Neural crest cell (in vitro differentiated cells): ENCODE measurements around the gene MDP1. TPM values are rescaled to one million over a fixed set of nuclear protein-coding genes. Genes with fewer than 3 reads are reported as not detected.

Experiments used
- DNase-seq: peaks from one replicate; pipeline ENCODE4 v3.0.0; 2021; ENCODE audit warnings: low read depth, mixed read lengths, low spot score
- H3K27ac Mint-ChIP-seq: one replicate; pipeline ENCODE4 v1.8.0; 2021; ENCODE audit warnings: mild to moderate bottlenecking, mixed read lengths; ENCODE audit not compliant: unreplicated experiment
- H3K27me3 Mint-ChIP-seq: 2 replicates; pipeline ENCODE4 v1.8.0; 2021; ENCODE audit warnings: low read depth, mild to moderate bottlenecking, mixed read lengths
- H3K36me3 Mint-ChIP-seq: 2 replicates; pipeline ENCODE4 v1.8.0; 2021; ENCODE audit warnings: low read depth, mild to moderate bottlenecking, mixed read lengths
- H3K4me1 Mint-ChIP-seq: 2 replicates; pipeline ENCODE4 v1.8.0; 2021; ENCODE audit warnings: mixed read lengths
- H3K4me3 Mint-ChIP-seq: one replicate; pipeline ENCODE4 v1.8.0; 2021; ENCODE audit warnings: mild to moderate bottlenecking, mixed read lengths
- H3K9me3 Mint-ChIP-seq: 2 replicates; pipeline ENCODE4 v1.8.0; 2021; ENCODE audit warnings: mixed read lengths
- total RNA-seq: library from RNA; stranded (reverse); gene quantifications from 2 replicates; pipeline ENCODE4 v1.2.1, GENCODE V29; 2021
- TF ChIP-seq, protein P1 (sequence below): fragments of 200-600 bp; sonication (generic); conservative IDR thresholded peaks from 2 replicates; pipeline ENCODE4 v1.5.0; 2021; ENCODE audit warnings: antibody characterized with exemption, mild to moderate bottlenecking

Gene MDP1
- total RNA-seq, 1 donor from 2014 or later, result 25.9 TPM

DNA sequence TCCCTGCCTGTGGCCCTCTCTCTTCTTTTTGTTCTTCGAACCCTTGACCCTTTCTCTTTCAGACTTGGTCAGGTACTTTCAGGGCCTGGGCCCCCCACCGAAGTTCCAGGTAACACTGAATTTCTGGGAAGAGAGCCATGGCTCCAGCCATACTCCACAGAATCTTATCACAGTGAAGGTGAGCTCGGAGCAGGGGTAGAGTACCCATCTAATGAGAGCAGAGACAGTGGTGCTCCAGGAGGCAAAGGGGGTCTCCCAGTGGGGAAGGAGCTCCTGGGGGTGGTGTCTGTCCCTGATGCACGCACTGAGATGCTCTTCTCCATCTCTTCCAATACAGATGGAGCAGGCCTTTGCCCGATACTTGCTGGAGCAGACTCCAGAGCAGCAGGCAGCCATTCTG lies 50.1 kb downstream of the MDP1 start:
- TF ChIP-seq, protein P1, sequence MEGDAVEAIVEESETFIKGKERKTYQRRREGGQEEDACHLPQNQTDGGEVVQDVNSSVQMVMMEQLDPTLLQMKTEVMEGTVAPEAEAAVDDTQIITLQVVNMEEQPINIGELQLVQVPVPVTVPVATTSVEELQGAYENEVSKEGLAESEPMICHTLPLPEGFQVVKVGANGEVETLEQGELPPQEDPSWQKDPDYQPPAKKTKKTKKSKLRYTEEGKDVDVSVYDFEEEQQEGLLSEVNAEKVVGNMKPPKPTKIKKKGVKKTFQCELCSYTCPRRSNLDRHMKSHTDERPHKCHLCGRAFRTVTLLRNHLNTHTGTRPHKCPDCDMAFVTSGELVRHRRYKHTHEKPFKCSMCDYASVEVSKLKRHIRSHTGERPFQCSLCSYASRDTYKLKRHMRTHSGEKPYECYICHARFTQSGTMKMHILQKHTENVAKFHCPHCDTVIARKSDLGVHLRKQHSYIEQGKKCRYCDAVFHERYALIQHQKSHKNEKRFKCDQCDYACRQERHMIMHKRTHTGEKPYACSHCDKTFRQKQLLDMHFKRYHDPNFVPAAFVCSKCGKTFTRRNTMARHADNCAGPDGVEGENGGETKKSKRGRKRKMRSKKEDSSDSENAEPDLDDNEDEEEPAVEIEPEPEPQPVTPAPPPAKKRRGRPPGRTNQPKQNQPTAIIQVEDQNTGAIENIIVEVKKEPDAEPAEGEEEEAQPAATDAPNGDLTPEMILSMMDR, result no peak
- no peaks in the 10 kb centered on the region for H3K27me3 Mint-ChIP-seq
- H3K9me3 Mint-ChIP-seq, result no peaks in the 10 kb centered on the region
- no peak overlapping the region for H3K4me3 Mint-ChIP-seq
- peaks cover 12% of the 10 kb centered on the region for H3K4me1 Mint-ChIP-seq
- no peak overlapping the region for H3K27ac Mint-ChIP-seq
- peaks cover 3% of the 10 kb centered on the region for H3K36me3 Mint-ChIP-seq
- no peak for DNase-seq

DNA sequence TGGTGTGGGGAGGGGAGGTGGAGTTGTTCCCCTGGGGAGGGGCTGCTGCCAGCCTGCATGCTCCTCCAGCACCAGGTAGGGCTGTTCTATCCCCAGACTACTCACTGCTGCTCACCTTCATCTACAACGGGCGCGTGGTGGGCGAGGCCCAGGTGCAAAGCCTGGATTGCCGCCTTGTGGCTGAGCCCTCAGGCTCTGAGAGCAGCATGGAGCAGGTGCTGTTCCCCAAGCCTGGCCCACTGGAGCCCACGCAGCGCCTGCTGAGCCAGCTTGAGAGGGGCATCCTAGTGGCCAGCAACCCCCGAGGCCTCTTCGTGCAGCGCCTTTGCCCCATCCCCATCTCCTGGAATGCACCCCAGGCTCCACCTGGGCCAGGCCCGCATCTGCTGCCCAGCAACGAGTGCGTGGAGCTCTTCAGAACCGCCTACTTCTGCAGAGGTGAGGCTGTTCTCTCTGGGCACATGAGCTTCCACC lies 51.3 kb downstream of the MDP1 start:
- no peaks in the 10 kb centered on the region for H3K9me3 Mint-ChIP-seq

More for the DNA sequence above, 51.3 kb downstream of the MDP1 start:
- H3K36me3 Mint-ChIP-seq, result peaks cover 3% of the 10 kb centered on the region
- peaks cover 13% of the 10 kb centered on the region for H3K4me1 Mint-ChIP-seq
- H3K27ac Mint-ChIP-seq, result no peak overlapping the region
- DNase-seq, result no peak
- TF ChIP-seq, protein P1, result no peak
- no peaks in the 10 kb centered on the region for H3K27me3 Mint-ChIP-seq
- H3K4me3 Mint-ChIP-seq, result no peak overlapping the region

Other genes with a start within 250 kb of the MDP1 start
- gene DHRS4L2, start 227.1 kb downstream of the MDP1 start, total RNA-seq, result 15.1 and 17.1 TPM in 2 replicates
- gene CARMIL3, start 164.1 kb downstream of the MDP1 start, total RNA-seq, result 9.3 and 9.4 TPM in 2 replicates
- not detected in 2 replicates for gene CPNE6, start 144.5 kb downstream of the MDP1 start, total RNA-seq
- 26.1 and 26.7 TPM in 2 replicates for gene PCK2, start 121.8 kb downstream of the MDP1 start, total RNA-seq
- gene DCAF11, start 101.3 kb downstream of the MDP1 start, total RNA-seq, result 52.5 and 53.9 TPM in 2 replicates
- 1.2 and 2.3 TPM in 2 replicates for gene NRL, start 101.1 kb downstream of the MDP1 start, total RNA-seq
- 0.42 and 0.66 TPM in 2 replicates for gene FITM1, start 85.4 kb downstream of the MDP1 start, total RNA-seq
- 81.4 and 88.5 TPM in 2 replicates for gene PSME1, start 79.9 kb downstream of the MDP1 start, total RNA-seq
- gene EMC9, start 74.5 kb downstream of the MDP1 start, total RNA-seq, result 28.3 and 30.3 TPM in 2 replicates
- 125 and 131 TPM in 2 replicates for gene PSME2, start 69.5 kb downstream of the MDP1 start, total RNA-seq
- 65.5 and 82.2 TPM in 2 replicates for gene RNF31, start 68.6 kb downstream of the MDP1 start, total RNA-seq
- gene IRF9, start 54.8 kb downstream of the MDP1 start, total RNA-seq, result 22.9 and 23.0 TPM in 2 replicates
- 160 and 163 TPM in 2 replicates for gene REC8, start 44.0 kb downstream of the MDP1 start, total RNA-seq
- gene IPO4, start 27.2 kb downstream of the MDP1 start, total RNA-seq, result 88.3 and 88.7 TPM in 2 replicates
- gene TM9SF1, start 20.6 kb downstream of the MDP1 start, total RNA-seq, result 45.6 and 47.4 TPM in 2 replicates
- 0.47 and 0.48 TPM in 2 replicates for gene TSSK4, start 10.4 kb downstream of the MDP1 start, total RNA-seq
- gene CHMP4A, start 2.6 kb downstream of the MDP1 start, total RNA-seq, result 42.2 and 44.7 TPM in 2 replicates
- 191 and 208 TPM in 2 replicates for gene NEDD8, start 16.3 kb upstream of the MDP1 start, total RNA-seq
- gene GMPR2, start 16.9 kb upstream of the MDP1 start, total RNA-seq, result 64.0 and 66.2 TPM in 2 replicates
- 63.4 and 66.7 TPM in 2 replicates for gene TINF2, start 26.6 kb upstream of the MDP1 start, total RNA-seq
- gene TGM1, start 47.1 kb upstream of the MDP1 start, total RNA-seq, result 4.5 and 6.4 TPM in 2 replicates
- 22.8 and 25.4 TPM in 2 replicates for gene RABGGTA, start 55.5 kb upstream of the MDP1 start, total RNA-seq
- gene DHRS1, start 83.7 kb upstream of the MDP1 start, total RNA-seq, result 17.2 and 19.1 TPM in 2 replicates
- gene NOP9, start 83.8 kb upstream of the MDP1 start, total RNA-seq, result 34.5 and 34.8 TPM in 2 replicates
- gene CIDEB, start 91.9 kb upstream of the MDP1 start, total RNA-seq, result not detected in 2 replicates
- 7.9 and 9.4 TPM in 2 replicates for gene LTB4R2, start 94.1 kb upstream of the MDP1 start, total RNA-seq
- 4.7 and 5.3 TPM in 2 replicates for gene LTB4R, start 95.4 kb upstream of the MDP1 start, total RNA-seq
- gene ADCY4, start 119.0 kb upstream of the MDP1 start, total RNA-seq, result 0.49 TPM in 1 of 2 replicates, not detected in the other
- not detected in 2 replicates for gene RIPK3, start 123.9 kb upstream of the MDP1 start, total RNA-seq
- 44.3 and 47.8 TPM in 2 replicates for gene NFATC4, start 152.1 kb upstream of the MDP1 start, total RNA-seq
- 10.3 and 10.4 TPM in 2 replicates for gene NYNRIN, start 182.9 kb upstream of the MDP1 start, total RNA-seq
- gene CBLN3, start 213.6 kb upstream of the MDP1 start, total RNA-seq, result 0.86 and 1.0 TPM in 2 replicates
- 49.3 and 52.3 TPM in 2 replicates for gene KHNYN, start 213.9 kb upstream of the MDP1 start, total RNA-seq
- gene SDR39U1, start 226.7 kb upstream of the MDP1 start, total RNA-seq, result 64.6 and 76.7 TPM in 2 replicates